PFSK-1 (cell line): ENCODE data around the gene SMIM23.

Experiments used
- FOXP2 ChIP-seq: optimal IDR thresholded peaks from 2 replicates; pipeline ENCODE3; 2011; ENCODE audit warnings: borderline replicate concordance, control low read depth, inconsistent platforms; ENCODE audit not compliant: insufficient read depth; ENCODE audit errors: extremely low read length, extremely low read depth
- POLR2AphosphoS5 ChIP-seq: IDR thresholded peaks from 2 replicates; pipeline ENCODE4 v1.6.1; 2012; ENCODE audit warnings: low read depth, mild to moderate bottlenecking, control low read depth, low read length, moderate library complexity
- SIN3A ChIP-seq: IDR thresholded peaks from 2 replicates; pipeline ENCODE4 v1.6.1; 2012; ENCODE audit warnings: mild to moderate bottlenecking, low read length, moderate library complexity, borderline replicate concordance; ENCODE audit not compliant: insufficient read depth
- TAF1 ChIP-seq: IDR thresholded peaks from 2 replicates; pipeline ENCODE4 v1.6.1; 2012; ENCODE audit warnings: low read length, control low read depth, borderline replicate concordance; ENCODE audit not compliant: insufficient read depth
- TF ChIP-seq, protein P1 (sequence below), 2 experiments: IDR thresholded peaks; 2 replicates each; pipeline versions ENCODE4 v1.6.1 to v1.8.0; 2011 to 2012; ENCODE audit warnings: low read depth in 2 of 2, low read length in 2 of 2, control low read depth in 1 of 2, inconsistent platforms in 1 of 2, mild to moderate bottlenecking in 1 of 2, moderate library complexity in 1 of 2; ENCODE audit not compliant: insufficient read depth in 1 of 2

Gene SMIM23

DNA sequence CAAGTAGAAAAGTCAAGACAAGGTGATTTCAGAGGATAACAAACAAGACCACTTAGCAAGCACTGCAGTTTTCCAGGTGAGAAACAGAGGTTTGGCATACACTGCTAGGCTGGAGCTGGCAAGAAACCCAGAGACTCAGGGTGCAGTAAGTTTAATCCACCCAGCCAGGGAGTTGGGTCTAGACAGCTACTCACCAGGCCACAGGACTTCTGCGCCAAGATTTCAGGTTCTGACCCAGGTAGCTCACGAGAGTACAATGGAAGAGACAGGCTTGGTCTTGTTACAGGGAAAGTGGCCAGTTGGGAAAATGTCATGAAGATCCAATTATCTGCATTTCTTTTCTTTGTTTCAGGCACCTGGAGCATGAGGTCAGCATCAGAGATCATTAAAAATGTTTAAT lies 9.8 kb downstream of the SMIM23 start:
- no peak for TF ChIP-seq FOXP2
- no peak for TF ChIP-seq POLR2AphosphoS5
- TF ChIP-seq TAF1 = no peak
- no peak for TF ChIP-seq SIN3A
- TF ChIP-seq, protein P1, sequence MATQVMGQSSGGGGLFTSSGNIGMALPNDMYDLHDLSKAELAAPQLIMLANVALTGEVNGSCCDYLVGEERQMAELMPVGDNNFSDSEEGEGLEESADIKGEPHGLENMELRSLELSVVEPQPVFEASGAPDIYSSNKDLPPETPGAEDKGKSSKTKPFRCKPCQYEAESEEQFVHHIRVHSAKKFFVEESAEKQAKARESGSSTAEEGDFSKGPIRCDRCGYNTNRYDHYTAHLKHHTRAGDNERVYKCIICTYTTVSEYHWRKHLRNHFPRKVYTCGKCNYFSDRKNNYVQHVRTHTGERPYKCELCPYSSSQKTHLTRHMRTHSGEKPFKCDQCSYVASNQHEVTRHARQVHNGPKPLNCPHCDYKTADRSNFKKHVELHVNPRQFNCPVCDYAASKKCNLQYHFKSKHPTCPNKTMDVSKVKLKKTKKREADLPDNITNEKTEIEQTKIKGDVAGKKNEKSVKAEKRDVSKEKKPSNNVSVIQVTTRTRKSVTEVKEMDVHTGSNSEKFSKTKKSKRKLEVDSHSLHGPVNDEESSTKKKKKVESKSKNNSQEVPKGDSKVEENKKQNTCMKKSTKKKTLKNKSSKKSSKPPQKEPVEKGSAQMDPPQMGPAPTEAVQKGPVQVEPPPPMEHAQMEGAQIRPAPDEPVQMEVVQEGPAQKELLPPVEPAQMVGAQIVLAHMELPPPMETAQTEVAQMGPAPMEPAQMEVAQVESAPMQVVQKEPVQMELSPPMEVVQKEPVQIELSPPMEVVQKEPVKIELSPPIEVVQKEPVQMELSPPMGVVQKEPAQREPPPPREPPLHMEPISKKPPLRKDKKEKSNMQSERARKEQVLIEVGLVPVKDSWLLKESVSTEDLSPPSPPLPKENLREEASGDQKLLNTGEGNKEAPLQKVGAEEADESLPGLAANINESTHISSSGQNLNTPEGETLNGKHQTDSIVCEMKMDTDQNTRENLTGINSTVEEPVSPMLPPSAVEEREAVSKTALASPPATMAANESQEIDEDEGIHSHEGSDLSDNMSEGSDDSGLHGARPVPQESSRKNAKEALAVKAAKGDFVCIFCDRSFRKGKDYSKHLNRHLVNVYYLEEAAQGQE (IDR thresholded peaks at IDR 0.05; ENCODE audit: insufficient read depth in 1 of 2, low read depth in 2 of 2, low read length in 2 of 2) = no peak

DNA sequence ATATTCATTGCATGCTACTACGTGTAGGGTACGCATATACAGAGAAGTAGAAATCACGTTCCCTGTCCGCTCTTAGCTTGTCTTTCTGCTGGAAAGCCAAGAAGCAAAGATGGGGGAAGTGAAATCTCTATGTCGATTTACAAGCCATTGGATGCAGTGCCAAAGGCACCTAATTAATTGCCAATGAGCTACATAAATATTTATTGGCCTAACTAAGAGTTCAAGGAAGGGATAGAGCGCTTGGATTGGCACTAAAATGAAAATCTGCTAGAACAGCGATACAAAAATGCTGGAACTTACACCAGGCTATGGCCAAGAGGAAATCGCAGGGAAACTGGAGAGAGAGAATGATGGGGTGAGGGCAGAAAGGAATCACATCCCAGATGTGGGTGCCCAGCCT lies 10.8 kb downstream of the SMIM23 start:
- no peak for TF ChIP-seq FOXP2
- TF ChIP-seq, protein P1 (IDR thresholded peaks at IDR 0.05; ENCODE audit: insufficient read depth in 1 of 2, low read depth in 2 of 2, low read length in 2 of 2) = no peak
- no peak for TF ChIP-seq SIN3A
- no peak for TF ChIP-seq TAF1
- TF ChIP-seq POLR2AphosphoS5 = no peak

DNA sequence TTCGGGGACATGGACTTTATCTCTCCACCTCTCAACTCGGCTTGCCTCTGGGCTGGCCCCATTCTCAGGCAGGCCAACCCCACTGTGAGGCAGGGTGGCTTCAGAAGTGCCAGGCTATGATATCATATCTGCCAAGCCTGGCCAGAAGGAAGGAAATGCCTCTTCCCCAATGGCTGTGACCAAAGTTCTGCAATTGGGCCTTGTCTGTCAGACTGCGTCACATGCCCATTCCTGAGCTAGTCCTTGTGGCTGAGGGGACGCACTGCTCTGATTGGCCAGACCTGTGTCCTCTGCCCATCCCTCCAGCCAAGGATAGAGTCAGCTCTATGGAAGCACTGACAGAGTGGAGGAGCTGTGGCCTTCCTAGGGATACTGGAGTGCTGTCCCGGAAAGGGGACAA lies 11.9 kb downstream of the SMIM23 start:
- TF ChIP-seq, protein P1 (IDR thresholded peaks at IDR 0.05; ENCODE audit: insufficient read depth in 1 of 2, low read depth in 2 of 2, low read length in 2 of 2) = no peak
- TF ChIP-seq SIN3A = no peak
- TF ChIP-seq TAF1 = no peak
- TF ChIP-seq FOXP2 = no peak
- no peak for TF ChIP-seq POLR2AphosphoS5

DNA sequence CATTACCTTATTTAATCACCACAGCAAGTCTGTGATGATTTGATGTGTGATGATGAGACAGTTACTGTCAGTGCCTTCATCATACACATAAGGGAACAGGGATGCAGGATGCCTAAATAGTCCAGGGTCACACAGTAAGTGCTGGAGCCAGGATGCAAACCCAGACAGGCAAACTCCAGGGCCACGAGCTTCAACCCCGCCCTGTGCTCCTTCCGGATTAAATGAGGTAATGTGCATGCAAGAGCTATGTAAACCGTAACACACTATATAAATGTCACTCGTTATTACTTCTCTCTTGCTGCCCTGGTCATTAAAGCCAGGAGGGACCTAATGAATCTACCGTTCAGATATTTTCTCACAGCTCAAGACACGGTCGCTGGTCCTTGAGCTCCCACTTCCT lies 12.8 kb downstream of the SMIM23 start:
- TF ChIP-seq FOXP2 (no peak), POLR2AphosphoS5 (no peak), TAF1 (no peak), SIN3A (no peak)
- TF ChIP-seq, protein P1 (IDR thresholded peaks at IDR 0.05; ENCODE audit: insufficient read depth in 1 of 2, low read depth in 2 of 2, low read length in 2 of 2) = no peak

DNA sequence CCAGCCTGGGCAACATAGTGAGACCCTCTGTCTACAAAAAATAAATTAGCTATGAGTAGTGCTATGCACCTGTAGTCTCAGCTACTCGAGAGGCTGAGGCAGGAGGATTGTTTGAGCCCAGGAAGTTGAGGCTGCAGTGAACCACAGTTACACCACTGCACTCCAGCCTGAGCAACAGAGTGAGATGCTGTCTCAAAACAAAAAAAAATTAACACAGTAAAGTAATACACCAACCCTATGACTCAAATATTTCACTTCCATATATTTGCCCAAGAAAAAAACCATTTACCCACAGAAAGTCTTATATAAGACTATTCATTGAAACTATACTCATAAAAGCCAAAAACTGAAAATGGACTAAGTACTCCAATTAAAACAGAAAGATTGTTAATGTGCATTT lies 16.2 kb downstream of the SMIM23 start:
- TF ChIP-seq TAF1 = no peak
- TF ChIP-seq SIN3A = no peak
- TF ChIP-seq, protein P1 (IDR thresholded peaks at IDR 0.05; ENCODE audit: insufficient read depth in 1 of 2, low read depth in 2 of 2, low read length in 2 of 2) = no peak
- no peak for TF ChIP-seq FOXP2
